Renal cortex interstitium (tissue), 15 donors: Measurements from ENCODE around the gene HNMT. TPM values are rescaled to one million over a fixed set of nuclear protein-coding genes. Genes with fewer than 3 reads are reported as not detected.
A peak's percentile ranks its signal among the peaks of the same experiment; 100 is the strongest.
"Not testable (repeated sequence)": the region's sequence is repeated elsewhere in the genome, so short reads cannot be mapped to it uniquely, and the experiment has no call there.

ENCODE experiments used
- DNase-seq, 11 donors: peaks; one replicate each; pipeline ENCODE4 v3.0.0-alpha.2; 2013; ENCODE audit warnings: low read depth in 9 of 11, low spot score in 4 of 11; ENCODE audit errors: extremely low read depth in 1 of 11
- long read RNA-seq, 16 experiments: transcript quantifications; one replicate each; lab custom pipeline, GENCODE V29; 2026
- polyA plus RNA-seq, 3 donors: library from polyadenylated mRNA; unstranded; fragments of 120-200 nt; gene quantifications; one replicate each; pipeline ENCODE4 v1.2.1, GENCODE V29; 2013; ENCODE audit not compliant: insufficient read length in 3 of 3

HNMT gene
- 10 to 100 TPM; 63.9 to 73.8 (median 65.0) TPM for polyA plus RNA-seq
- long read RNA-seq, donor 1, transcript HNMT-202 (6 exons, 3,295 nt), result major isoform, 9 of 12 reads
- long read RNA-seq, donor 1, partial matches to known transcripts, result 0 of 12 reads
- long read RNA-seq, donor 1, other reads (novel, unspliced or antisense), result 0 of 12 reads
- long read RNA-seq, donor 2, transcript HNMT-202 (6 exons, 3,295 nt), result major isoform, 15 of 19 reads
- long read RNA-seq, donor 2, partial matches to known transcripts, result 0 of 19 reads
- long read RNA-seq, donor 2, other reads (novel, unspliced or antisense), result 0 of 19 reads
- long read RNA-seq, donor 3, transcript HNMT-202 (6 exons, 3,295 nt), result major isoform, 27 of 31 reads
- long read RNA-seq, donor 3, partial matches to known transcripts, result 0 of 31 reads
- long read RNA-seq, donor 3, other reads (novel, unspliced or antisense), result 0 of 31 reads
- long read RNA-seq, donor 4, transcript HNMT-202 (6 exons, 3,295 nt), result major isoform, 19 of 28 reads
- long read RNA-seq, donor 4, transcript HNMT-201 (2 exons, 504 nt), result minor isoform, 9 of 28 reads
- long read RNA-seq, donor 4, partial matches to known transcripts, result 0 of 28 reads
- long read RNA-seq, donor 4, other reads (novel, unspliced or antisense), result 0 of 28 reads
- long read RNA-seq, donor 5, result 0 reads
- long read RNA-seq, donor 6, transcript HNMT-201 (2 exons, 504 nt), result minor isoform, 5 of 24 reads
- long read RNA-seq, donor 6, transcript HNMT-202 (6 exons, 3,295 nt), result major isoform, 19 of 24 reads
- long read RNA-seq, donor 6, partial matches to known transcripts, result 0 of 24 reads
- long read RNA-seq, donor 6, other reads (novel, unspliced or antisense), result 0 of 24 reads
- long read RNA-seq, donor 7, transcript HNMT-202 (6 exons, 3,295 nt), result major isoform, 24 of 28 reads
- long read RNA-seq, donor 7, partial matches to known transcripts, result 0 of 28 reads
- long read RNA-seq, donor 7, other reads (novel, unspliced or antisense), result 0 of 28 reads
- long read RNA-seq, donor 8, transcript HNMT-201 (2 exons, 504 nt), result minor isoform, 10 of 52 reads
- long read RNA-seq, donor 8, transcript HNMT-202 (6 exons, 3,295 nt), result major isoform, 42 of 52 reads
- long read RNA-seq, donor 8, partial matches to known transcripts, result 0 of 52 reads
- long read RNA-seq, donor 8, other reads (novel, unspliced or antisense), result 0 of 52 reads
- long read RNA-seq, donor 9, transcript HNMT-201 (2 exons, 504 nt), result minor isoform, 6 of 16 reads
- long read RNA-seq, donor 9, transcript HNMT-202 (6 exons, 3,295 nt), result major isoform, 10 of 16 reads
- long read RNA-seq, donor 9, partial matches to known transcripts, result 0 of 16 reads
- long read RNA-seq, donor 9, other reads (novel, unspliced or antisense), result 0 of 16 reads
- long read RNA-seq, donor 10, transcript HNMT-202 (6 exons, 3,295 nt), result major isoform, 28 of 31 reads
- long read RNA-seq, donor 10, partial matches to known transcripts, result 0 of 31 reads
- long read RNA-seq, donor 10, other reads (novel, unspliced or antisense), result 0 of 31 reads
- long read RNA-seq, donor 11, transcript HNMT-202 (6 exons, 3,295 nt), result major isoform, 7 of 12 reads
- long read RNA-seq, donor 11, transcript HNMT-201 (2 exons, 504 nt), result minor isoform, 5 of 12 reads
- long read RNA-seq, donor 11, partial matches to known transcripts, result 0 of 12 reads
- long read RNA-seq, donor 11, other reads (novel, unspliced or antisense), result 0 of 12 reads
- long read RNA-seq, donor 12, transcript HNMT-202 (6 exons, 3,295 nt), result major isoform, 9 of 12 reads
- long read RNA-seq, donor 12, partial matches to known transcripts, result 0 of 12 reads
- long read RNA-seq, donor 12, other reads (novel, unspliced or antisense), result 0 of 12 reads
- long read RNA-seq, donor 13, transcript HNMT-201 (2 exons, 504 nt), result minor isoform, 7 of 44 reads
- long read RNA-seq, donor 13, transcript HNMT-202 (6 exons, 3,295 nt), result major isoform, 24 of 44 reads
- long read RNA-seq, donor 13, partial matches to known transcripts, result 13 of 44 reads
- long read RNA-seq, donor 13, other reads (novel, unspliced or antisense), result 0 of 44 reads
- long read RNA-seq, donor 14, transcript HNMT-202 (6 exons, 3,295 nt), result major isoform, 9 of 14 reads
- long read RNA-seq, donor 14, transcript HNMT-201 (2 exons, 504 nt), result minor isoform, 5 of 14 reads
- long read RNA-seq, donor 14, partial matches to known transcripts, result 0 of 14 reads
- long read RNA-seq, donor 14, other reads (novel, unspliced or antisense), result 0 of 14 reads
- long read RNA-seq, donor 15, transcript HNMT-202 (6 exons, 3,295 nt), result major isoform, 10 of 12 reads
- long read RNA-seq, donor 15, partial matches to known transcripts, result 0 of 12 reads
- long read RNA-seq, donor 15, other reads (novel, unspliced or antisense), result 0 of 12 reads
- long read RNA-seq, donor 16, transcript HNMT-202 (6 exons, 3,295 nt), result major isoform, 37 of 49 reads
- long read RNA-seq, donor 16, transcript HNMT-201 (2 exons, 504 nt), result minor isoform, 10 of 49 reads
- long read RNA-seq, donor 16, partial matches to known transcripts, result 0 of 49 reads
- long read RNA-seq, donor 16, other reads (novel, unspliced or antisense), result 0 of 49 reads

GRCh38 chr2:137964066-137964858 is at the start of gene HNMT:
Gene HNMT (plus strand): TSS chr2:137964473. CDS start chr2:137964492, 19 bp downstream.
- peak in 7 of 11 donors; percentile 20 to 64 (median 42) for DNase-seq

- no peak for DNase-seq
Observed at GRCh38 chr2:137921105-137921880, 43.0 kb upstream of the HNMT start.

DNA sequence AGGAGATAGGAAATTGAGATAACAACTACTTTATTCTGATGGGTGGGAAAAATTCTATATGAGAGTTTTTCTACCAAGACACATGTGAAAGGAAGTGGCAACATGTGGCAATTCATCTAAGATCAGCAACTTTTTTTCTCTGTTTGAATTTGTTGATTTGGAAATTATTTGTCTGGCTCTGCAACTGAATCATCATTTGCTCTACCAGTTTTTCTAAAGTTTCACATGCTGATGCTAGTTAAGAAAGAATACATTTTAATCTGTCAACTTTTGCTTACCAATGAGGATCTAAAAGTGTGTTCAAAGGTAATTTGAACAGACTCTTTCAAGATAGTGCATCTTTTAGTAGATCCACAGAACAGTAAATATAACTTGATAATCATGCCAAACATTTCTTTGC is 42.1 kb upstream of the HNMT start:
- DNase-seq, result not testable (repeated sequence)

DNA sequence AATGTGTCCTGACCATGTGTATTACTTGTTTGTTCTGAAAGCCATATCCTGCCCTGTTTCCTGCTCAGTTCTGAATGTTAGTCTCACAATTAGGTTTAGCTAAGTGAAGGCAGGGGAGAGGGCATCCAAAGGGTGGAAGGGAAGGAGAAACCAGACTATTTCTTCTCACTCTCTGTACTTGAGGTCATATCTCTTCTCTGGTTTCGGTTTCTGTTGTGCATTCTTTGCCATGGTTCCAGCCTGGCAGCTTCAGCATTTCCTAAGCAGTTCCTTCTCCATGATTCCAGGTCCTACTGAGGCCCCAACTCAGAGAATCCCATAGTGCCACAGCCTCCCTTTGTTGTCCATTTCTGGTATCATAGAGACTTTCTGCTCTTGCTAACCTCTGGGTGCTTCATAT is 40.3 kb upstream of the HNMT start:
- DNase-seq, result no peak

DNA sequence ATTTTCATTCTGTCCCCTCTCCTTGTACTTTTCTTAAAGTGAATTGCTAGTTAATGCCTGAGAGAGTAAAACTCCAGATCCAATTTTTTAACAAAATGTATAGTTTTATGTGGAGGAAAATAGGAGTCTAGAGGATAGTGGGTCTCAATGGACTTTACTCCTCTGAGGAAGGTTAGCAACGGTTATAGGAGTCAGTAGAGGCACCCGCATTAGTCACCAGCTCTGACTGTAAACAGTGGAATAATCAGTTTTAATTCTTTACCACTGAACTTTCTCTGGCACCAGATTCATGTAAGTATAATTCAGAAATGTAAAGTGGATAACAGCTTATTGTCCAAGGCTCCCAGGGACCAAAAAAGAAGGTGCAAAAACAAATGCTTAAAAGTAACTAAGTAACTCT is 38.7 kb upstream of the HNMT start:
- no peak for DNase-seq

DNA sequence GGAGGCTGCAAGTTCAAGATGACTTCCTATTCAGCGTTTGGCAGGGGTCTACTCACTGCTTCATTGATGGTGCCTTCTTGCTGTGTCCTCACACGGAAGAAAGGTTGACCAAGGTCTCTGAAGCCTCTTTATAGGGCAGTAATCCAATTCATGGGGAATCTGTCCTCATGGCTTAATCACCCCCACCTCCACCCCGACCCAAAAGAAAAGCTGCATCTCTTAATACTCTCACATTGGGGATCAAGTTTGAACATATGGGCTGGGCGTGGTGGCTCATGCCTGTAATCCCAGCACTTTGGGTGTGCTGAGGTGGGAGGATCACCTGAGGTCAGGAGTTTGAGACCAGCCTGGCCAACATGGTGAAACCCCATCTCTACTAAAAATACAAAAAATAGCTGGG is 36.4 kb upstream of the HNMT start:
- DNase-seq, result no peak

- no peak for DNase-seq
Observed at GRCh38 chr2:137928547-137929518, 35.4 kb upstream of the HNMT start.

DNA sequence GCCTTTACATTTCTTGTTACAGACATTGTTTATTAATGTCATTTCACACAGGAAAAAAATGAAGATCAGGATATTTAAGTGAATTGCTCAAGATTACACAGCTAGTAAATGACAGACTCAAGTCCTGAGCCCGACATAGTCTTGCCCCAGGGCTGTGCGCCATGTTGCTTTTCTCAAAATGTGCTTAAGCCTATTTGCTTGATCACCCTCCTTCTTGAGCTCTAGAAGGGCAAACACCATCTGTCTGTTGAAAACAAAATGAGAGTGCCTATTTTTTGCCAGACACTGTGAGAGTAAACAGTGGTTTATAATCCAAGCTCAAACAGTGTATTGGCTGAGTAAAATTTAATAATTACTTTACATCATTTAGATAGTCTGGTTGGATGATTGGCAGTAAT is 34.8 kb upstream of the HNMT start:
- DNase-seq, result no peak

DNA sequence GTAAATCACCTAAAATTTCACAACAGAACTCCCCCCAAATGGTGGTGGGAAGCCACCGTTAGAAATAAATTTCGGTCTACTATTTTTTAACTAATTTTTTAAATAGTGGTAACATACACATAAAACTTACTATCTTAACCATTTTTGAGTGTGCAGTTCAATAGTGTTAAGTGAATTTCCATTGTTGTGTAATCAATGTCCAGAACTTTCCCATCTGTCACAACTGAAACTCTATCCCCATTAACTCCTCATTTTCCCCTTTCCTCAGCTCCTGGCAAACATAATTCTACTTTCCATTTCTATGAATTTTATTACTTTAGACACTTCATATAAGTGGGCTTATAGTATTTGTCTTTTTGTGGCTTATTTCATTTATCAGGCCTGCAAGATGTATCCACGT is 34.1 kb upstream of the HNMT start:
- no peak for DNase-seq

- DNase-seq, result no peak
Observed at GRCh38 chr2:137935591-137935990, 28.7 kb upstream of the HNMT start.

DNA sequence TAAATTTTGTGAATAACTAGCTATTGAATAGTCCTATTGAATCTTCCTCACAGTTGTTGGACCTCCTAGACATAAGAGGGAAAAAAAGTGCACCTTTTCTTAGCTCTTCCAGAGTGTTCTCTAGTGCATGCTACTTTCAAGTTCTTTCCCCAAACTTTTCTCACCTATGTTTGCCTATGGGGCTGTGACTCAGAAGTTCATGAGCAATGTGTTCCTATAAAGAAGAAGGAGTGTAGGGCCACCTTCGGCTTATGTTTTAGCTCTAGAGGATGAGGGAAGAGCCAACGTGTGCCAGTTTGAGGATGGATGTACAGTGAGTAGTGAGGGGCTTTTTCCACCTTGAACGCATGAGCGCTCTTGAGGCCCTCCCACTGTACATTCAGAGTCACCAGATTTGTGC is 27.0 kb upstream of the HNMT start:
- no peak for DNase-seq

DNA sequence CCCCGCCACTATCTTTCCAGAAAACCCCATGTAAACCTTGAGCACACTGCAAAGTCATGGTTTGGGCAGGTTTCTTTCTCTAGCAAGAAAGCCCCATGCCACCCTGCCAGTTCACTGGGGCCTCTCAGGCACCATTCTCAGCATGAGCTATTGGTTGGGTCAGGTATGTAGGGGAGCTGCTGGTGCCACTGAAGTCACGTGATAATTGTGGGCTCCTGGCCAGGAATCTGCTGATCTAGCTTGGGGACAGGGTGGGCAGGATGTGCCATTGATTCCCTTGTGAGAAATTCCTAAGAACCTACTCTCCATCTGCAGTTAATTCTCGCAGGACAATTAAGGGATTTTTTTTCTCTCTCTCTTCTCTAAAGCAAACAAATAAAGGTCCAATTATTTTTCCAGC is 26.5 kb upstream of the HNMT start:
- no peak for DNase-seq

DNA sequence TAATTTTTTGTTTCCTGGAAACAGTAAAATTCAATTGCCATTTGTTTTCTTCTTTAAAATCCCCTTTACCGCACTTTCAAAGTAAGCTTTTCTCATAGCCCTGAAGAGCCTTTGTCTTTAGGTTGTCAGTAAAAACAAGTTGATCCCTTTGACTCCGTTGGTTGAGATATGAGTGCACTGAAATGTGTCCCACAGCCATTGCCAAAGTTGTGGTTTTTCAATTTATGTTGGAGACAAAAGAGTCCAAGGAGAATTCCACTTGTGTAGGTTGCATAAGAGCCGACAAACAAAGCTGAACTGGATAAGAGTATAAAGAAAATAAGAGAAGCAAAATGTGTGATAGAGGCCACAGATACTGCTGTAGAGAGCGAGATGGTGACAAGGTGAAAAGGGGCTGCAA is 26.1 kb upstream of the HNMT start:
- no peak for DNase-seq

- DNase-seq, result no peak
Observed at GRCh38 chr2:137939026-137939425, 25.2 kb upstream of the HNMT start.
